GM21390 (cell line): ENCODE measurements around the gene CSH2.

Experiments used
- ATAC-seq: cut with Tn5 transposase; IDR thresholded peaks from one replicate; pipeline ENCODE4 v1.9.1; 2021; ENCODE audit not compliant: unreplicated experiment

CSH2 gene

GRCh38 chr17:63835167-63835720 is 38.2 kb downstream of the CSH2 start:
- no peak for ATAC-seq

- peak; percentile 61 for ATAC-seq
Measured at GRCh38 chr17:63834431-63835166, 38.9 kb downstream of the CSH2 start.

GRCh38 chr17:63833741-63834373 is 39.6 kb downstream of the CSH2 start:
- ATAC-seq, result no peak

DNA sequence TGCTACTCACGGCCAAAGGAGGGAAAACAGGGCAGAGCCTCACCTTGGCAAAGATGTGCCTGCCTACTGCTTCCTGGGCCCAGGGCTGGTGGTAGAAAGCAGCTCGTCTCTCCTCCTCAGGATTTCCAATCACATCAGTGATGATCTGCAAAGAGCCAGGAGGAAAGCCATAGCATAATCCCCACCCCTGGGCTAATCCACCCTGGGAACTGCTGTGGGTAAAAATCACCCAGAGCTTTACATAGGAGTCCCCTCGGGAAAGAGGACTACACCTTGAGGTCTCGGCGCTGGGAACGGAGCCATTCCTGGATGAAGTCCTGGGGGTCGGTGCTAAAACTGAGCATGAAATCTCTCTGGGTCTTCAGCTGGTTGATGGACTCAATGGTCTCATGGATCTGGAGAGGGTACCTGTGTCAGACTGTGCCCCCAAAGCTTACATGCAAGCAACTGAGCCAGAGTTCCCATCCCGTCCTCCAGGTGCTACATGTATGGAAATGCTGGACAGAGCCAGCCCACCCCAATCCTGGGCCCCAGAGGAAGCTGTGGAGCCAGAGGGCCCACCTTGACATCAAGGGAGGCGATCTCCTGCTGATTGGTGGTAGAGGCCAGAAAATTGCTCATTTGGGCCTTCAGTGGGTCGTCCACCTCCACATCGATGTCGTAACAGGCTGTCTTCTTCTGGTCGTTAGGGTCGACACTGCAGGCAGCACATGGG is 40.3 kb downstream of the CSH2 start:
- no peak for ATAC-seq

DNA sequence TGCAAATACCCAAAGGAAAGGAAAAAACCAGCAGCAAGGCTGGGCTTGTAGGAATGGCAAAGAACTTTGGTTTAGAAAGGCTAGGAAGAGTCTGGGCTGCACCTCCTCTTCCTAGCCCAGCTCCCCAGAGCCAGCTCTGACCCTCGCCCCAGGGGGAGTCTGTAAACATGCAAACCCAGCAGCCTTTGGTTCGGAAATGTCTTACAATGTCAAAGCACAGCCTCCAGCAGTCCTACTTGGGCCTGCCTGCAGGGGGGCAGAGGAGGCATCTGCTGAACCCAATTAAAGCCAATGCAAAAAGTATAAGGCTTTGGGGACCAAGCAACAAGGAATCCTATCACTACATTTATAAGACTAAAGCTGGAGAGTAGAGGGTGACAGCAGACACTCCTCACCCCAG is 41.0 kb downstream of the CSH2 start:
- ATAC-seq, result no peak

GRCh38 chr17:63832014-63832413 is 41.5 kb downstream of the CSH2 start:
- no peak for ATAC-seq

- ATAC-seq, result no peak
Measured at GRCh38 chr17:63831505-63831904, 42.0 kb downstream of the CSH2 start.

DNA sequence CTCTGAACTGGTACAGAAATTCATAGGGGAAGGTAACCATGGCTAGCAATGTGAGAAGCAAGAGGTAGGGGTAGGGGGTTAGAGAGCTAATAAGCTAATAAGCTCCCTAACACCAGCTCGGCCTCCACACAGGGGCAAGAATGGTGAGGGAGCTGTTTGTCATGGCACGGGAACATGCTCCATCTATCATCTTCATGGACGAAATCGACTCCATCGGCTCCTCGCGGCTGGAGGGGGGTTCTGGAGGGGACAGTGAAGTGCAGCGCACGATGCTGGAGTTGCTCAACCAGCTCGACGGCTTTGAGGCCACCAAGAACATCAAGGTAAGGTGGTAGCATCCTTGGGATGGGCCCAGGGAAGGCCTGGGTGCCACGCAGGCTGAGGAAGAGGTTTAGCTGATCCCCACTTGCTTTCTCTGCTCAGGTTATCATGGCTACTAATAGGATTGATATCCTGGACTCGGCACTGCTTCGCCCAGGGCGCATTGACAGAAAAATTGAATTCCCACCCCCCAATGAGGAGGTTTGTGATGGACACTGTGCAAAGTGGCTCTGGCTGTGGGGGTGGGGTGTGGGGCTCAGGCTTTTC is 42.5 kb downstream of the CSH2 start:
- ATAC-seq, result no peak

GRCh38 chr17:63830278-63830677 is 43.2 kb downstream of the CSH2 start:
- ATAC-seq, result no peak

GRCh38 chr17:63828936-63829335 is 44.5 kb downstream of the CSH2 start:
- no peak for ATAC-seq

DNA sequence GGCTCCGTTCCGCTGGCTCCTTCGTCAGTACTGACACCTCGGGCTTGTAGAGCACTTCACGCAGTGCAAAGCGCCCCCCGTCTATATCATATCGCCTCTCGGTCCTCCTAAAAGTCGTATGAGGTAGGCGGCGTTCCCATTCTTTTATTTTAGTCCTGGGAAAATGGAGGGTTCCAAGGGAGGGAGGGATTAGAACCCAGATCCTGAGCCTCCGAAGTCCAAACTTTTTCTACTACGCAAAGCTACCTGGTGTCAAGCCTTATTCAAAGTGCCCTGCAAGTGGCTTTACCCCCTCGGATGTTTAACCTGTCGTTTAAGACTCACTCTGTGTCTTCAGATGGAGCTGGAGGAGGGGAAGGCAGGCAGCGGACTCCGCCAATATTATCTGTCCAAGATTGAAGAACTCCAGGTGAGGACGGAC is 45.7 kb downstream of the CSH2 start:
- no peak for ATAC-seq

- peak; percentile 83 for ATAC-seq
Measured at GRCh38 chr17:63827002-63827800, 46.3 kb downstream of the CSH2 start, which contains the start of the genes FTSJ3 and PSMC5. Gene FTSJ3 (minus strand): TSS chr17:63827663. CDS start chr17:63826902, 761 bp downstream. Gene PSMC5 (plus strand): TSS chr17:63827431. CDS start chr17:63827491, 60 bp downstream.

DNA sequence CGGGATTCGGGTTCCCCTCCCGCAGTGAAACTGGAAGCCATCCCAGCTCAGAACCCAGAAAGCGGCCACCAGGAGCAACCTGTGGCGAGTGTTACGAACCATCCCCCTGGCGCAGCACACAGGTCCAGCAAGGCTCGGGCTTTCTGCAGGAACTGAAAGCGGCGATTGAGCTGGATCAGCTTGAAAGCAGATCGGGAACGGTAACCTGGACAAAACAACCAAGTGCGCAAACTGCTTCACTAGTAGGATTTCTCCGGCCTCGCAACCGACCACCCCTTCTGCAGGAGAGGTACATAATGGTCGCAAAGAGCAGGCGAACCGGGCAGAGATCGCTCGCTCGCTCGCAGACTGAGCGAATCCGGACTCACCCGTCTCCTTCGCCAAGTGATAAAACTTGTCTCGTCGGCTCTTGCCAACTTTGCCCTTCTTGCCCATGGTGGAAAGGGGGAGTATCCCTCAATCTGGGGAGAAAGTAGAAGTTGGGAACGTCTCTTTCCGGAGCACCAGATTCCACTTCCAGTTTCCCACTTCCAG is 46.9 kb downstream of the CSH2 start:
- ATAC-seq, result peak; percentile 4

- no peak for ATAC-seq
Measured at GRCh38 chr17:63824362-63824761, 49.1 kb downstream of the CSH2 start.

DNA sequence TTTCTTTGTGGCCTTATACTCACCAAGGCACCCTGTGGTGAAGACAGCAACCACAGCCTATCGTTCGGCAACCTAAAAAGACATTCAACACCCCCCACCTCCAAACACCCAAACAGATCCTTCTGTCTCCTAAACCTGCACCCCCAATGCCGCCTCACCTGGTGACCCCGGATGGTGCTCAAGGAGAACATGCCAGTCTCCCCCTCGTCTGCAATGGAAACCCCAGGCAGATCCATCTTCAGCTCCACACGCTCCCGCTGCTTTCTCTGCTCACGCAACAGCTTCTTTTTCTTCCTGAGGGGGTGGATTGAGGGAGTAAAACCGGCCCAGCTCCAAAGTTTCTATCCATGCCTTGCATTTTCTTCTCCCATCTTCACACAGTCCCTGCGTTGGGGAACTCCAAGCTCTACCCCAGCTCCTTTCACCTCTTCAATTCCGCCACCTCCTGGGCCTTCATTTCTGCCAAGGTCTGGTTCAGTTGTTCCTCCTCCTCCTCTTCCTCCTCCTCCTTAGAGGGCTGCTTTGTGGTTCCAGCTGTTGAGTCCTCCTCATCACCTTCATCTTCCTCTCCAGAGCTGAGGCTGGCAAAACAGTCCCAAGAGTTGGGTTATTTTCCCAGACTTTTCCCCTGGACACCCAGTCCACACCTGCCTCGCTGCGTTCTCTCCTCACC is 49.7 kb downstream of the CSH2 start:
- no peak for ATAC-seq

DNA sequence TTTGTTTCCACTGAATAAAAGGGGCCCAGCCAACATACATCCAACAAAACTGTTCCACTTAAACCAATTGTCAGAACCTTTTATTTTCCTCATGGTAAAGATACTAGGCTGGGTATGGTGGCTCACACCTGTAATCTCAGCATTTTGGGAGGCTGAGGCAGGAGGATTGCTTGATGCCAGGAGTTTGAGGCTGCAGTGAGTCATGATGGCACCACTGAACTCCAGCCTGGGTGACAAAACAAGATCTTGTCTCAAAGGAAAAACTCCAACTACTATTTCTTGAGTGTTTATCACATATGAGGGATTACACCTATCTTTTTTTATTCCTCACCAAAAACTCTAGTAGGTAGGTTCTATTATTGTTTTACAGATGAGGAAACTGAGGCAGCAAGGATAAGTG is 50.9 kb downstream of the CSH2 start:
- ATAC-seq, result no peak
